GM10266 (cell line): ENCODE results near the gene TMEM219.

Source experiments
- DNase-seq: peaks from one replicate; pipeline ENCODE4 v3.0.0; 2012; ENCODE audit errors: extremely low spot score
- TF ChIP-seq, protein P1 (sequence below): IDR thresholded peaks from 2 replicates; pipeline ENCODE4 v1.5.1; 2012; ENCODE audit warnings: mild to moderate bottlenecking, low read depth; ENCODE audit not compliant: control insufficient read depth, insufficient read depth; ENCODE audit errors: missing control alignments

Gene TMEM219

GRCh38 chr16:29989111-29989858, 27.4 kb downstream of the TMEM219 start:
- TF ChIP-seq, protein P1, sequence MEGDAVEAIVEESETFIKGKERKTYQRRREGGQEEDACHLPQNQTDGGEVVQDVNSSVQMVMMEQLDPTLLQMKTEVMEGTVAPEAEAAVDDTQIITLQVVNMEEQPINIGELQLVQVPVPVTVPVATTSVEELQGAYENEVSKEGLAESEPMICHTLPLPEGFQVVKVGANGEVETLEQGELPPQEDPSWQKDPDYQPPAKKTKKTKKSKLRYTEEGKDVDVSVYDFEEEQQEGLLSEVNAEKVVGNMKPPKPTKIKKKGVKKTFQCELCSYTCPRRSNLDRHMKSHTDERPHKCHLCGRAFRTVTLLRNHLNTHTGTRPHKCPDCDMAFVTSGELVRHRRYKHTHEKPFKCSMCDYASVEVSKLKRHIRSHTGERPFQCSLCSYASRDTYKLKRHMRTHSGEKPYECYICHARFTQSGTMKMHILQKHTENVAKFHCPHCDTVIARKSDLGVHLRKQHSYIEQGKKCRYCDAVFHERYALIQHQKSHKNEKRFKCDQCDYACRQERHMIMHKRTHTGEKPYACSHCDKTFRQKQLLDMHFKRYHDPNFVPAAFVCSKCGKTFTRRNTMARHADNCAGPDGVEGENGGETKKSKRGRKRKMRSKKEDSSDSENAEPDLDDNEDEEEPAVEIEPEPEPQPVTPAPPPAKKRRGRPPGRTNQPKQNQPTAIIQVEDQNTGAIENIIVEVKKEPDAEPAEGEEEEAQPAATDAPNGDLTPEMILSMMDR = no peak
- no peak for DNase-seq

GRCh38 chr16:29990034-29990433, 28.2 kb downstream of the TMEM219 start:
- TF ChIP-seq, protein P1 = no peak
- no peak for DNase-seq

DNA sequence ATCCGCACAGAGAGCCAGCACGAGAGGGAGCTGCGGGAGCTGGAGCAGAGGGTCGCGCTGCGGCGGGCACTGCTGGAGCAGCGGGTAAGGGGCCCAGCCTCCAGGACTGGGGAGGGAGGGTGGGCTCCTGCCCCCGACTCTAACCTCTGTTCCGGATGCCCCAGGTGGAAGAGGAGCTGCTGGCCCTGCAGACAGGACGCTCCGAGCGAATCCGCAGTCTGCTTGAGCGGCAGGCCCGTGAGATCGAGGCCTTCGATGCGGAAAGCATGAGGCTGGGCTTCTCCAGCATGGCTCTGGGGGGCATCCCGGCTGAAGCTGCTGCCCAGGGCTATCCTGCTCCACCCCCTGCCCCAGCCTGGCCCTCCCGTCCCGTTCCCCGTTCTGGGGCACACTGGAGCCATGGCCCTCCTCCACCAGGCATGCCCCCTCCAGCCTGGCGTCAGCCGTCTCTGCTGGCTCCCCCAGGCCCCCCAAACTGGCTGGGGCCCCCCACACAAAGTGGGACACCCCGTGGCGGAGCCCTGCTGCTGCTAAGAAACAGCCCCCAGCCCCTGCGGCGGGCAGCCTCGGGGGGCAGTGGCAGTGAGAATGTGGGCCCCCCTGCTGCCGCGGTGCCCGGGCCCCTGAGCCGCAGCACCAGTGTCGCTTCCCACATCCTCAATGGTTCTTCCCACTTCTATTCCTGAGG, 29.1 kb downstream of the TMEM219 start:
- TF ChIP-seq, protein P1 = no peak
- no peak for DNase-seq

GRCh38 chr16:29991571-29991904, 29.7 kb downstream of the TMEM219 start:
- DNase-seq = no peak
- TF ChIP-seq, protein P1 = no peak

DNA sequence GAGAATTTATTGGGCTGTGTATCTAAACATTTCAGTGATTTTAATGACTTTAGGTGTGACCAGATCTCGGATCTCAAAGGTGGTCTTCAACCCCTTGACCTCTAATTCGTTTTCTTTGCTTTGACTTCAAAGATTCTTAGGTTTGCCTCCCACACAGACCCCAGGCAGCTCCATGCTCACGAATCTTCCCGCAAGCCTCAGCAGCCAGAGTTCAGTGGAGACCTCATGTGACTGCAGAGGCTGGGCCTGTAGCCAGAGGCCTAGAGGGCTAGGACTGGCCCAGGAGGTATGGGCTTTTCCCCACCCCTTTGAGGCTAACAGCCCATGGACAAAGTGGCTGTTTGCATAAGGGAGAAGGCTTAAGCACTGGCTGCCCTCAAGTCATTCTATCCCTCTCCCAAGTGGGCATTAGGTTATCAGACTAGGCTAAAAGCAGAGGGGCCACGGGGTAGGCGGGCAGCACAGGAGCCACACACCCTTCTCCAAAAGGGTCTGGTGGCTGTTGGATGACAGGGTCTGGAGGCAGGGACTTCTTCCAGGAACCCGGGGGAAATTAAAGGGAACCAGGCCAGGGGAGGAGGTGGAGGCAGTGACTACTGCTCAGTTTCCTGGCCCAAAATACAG, 30.6 kb downstream of the TMEM219 start:
- TF ChIP-seq, protein P1 = no peak
- no peak for DNase-seq

- DNase-seq = no peak
- TF ChIP-seq, protein P1 = no peak
Observed at GRCh38 chr16:29993191-29993902, 31.5 kb downstream of the TMEM219 start.
